VCaP (cell line): ENCODE results near the gene ZNF488.

Experiments
- H3K27ac ChIP-seq: fragments of 450-650 bp; 2 replicates; pipeline ENCODE4 v1.5.1; 2017
- CTCF ChIP-seq: fragments of 450-650 bp; conservative IDR thresholded peaks from 2 replicates; pipeline ENCODE4 v1.5.1; 2017; ENCODE audit warnings: mild to moderate bottlenecking, moderate library complexity

The ZNF488 gene

GRCh38 chr10:47379901-47380300 is 4.2 kb downstream of the ZNF488 start:
- TF ChIP-seq CTCF, result no peak

GRCh38 chr10:47379445-47379785 is 4.7 kb downstream of the ZNF488 start:
- TF ChIP-seq CTCF, result no peak
- no peak overlapping the region for H3K27ac ChIP-seq

More at GRCh38 chr10:47379901-47380300, 4.2 kb downstream of the ZNF488 start:
- no peak overlapping the region for H3K27ac ChIP-seq

- TF ChIP-seq CTCF, result no peak
- H3K27ac ChIP-seq, result no peak overlapping the region
Observed at GRCh38 chr10:47378606-47379444, 5.3 kb downstream of the ZNF488 start.

- TF ChIP-seq CTCF, result no peak
- no peak overlapping the region for H3K27ac ChIP-seq
Observed at GRCh38 chr10:47378183-47378510, 5.9 kb downstream of the ZNF488 start.

- TF ChIP-seq CTCF, result no peak
Observed at GRCh38 chr10:47376522-47377220, 7.4 kb downstream of the ZNF488 start.

GRCh38 chr10:47374611-47375536 is 9.2 kb downstream of the ZNF488 start:
- TF ChIP-seq CTCF, result no peak
- H3K27ac ChIP-seq, result peak overlapping the region; percentile 41

More at GRCh38 chr10:47376522-47377220, 7.4 kb downstream of the ZNF488 start:
- H3K27ac ChIP-seq, result no peak overlapping the region

- H3K27ac ChIP-seq, result no peak overlapping the region; the same call in 1 of the 2 replicates
- no peak for TF ChIP-seq CTCF
Observed at GRCh38 chr10:47372726-47373125, 11.4 kb downstream of the ZNF488 start.
